Jurkat, Clone E6-1 (cell line): ENCODE data around the gene ZRANB1.
"Not testable (repeated sequence)": the region's sequence is repeated elsewhere in the genome, so short reads cannot be mapped to it uniquely, and the experiment has no call there.

Experiments
- DNase-seq: peaks from one replicate; pipeline ENCODE4 v3.0.0-alpha.2; 2011; ENCODE audit warnings: low read depth, low spot score
- H3K4me3 ChIP-seq: 2 replicates; pipeline ENCODE4 v1.5.1; 2011; ENCODE audit warnings: mild to moderate bottlenecking, low read length, control low read depth, moderate library complexity

The ZRANB1 gene

GRCh38 chr10:124957404-124957947 lies 15.6 kb downstream of the ZRANB1 start:
- no peak for DNase-seq
- H3K4me3 ChIP-seq, result no peak overlapping the region

GRCh38 chr10:124959564-124959963 lies 17.6 kb downstream of the ZRANB1 start:
- H3K4me3 ChIP-seq, result no peak overlapping the region
- no peak for DNase-seq

DNA sequence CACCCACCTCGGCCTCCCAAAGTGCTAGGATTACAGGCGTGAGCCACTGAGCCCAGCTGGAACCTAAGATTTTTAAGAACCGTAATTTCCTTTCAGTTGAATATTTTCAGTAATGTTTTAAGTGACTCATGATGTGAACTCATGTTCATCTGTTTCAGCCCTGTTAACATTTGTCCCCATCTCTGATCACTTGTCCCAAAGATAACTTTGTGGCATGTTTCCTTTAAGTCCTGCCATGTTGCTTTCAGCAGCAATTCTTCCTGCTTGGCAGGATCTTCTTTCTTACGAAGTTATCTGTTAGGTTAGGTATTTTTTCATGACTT lies 19.3 kb downstream of the ZRANB1 start:
- H3K4me3 ChIP-seq, result no peak overlapping the region
- DNase-seq, result no peak

DNA sequence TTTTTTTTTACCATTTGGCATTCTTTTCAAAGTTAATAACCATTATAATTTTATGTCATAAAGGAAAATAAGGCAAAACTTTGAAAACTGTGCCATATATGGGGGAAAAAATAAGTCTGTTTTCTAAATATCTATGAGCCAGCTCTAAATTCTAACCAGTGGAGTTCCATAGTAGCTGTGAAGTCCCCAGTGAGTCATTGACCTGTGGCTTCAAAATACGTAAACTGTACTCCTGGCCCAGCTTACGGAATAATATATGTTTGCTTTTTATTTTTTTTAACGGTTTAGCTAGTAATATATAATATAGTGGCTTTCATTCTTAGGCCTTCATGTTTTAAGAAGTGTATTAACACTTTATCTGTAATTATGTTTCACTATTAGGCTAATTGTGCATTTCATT lies 20.5 kb downstream of the ZRANB1 start:
- no peak for DNase-seq
- no peak overlapping the region for H3K4me3 ChIP-seq

DNA sequence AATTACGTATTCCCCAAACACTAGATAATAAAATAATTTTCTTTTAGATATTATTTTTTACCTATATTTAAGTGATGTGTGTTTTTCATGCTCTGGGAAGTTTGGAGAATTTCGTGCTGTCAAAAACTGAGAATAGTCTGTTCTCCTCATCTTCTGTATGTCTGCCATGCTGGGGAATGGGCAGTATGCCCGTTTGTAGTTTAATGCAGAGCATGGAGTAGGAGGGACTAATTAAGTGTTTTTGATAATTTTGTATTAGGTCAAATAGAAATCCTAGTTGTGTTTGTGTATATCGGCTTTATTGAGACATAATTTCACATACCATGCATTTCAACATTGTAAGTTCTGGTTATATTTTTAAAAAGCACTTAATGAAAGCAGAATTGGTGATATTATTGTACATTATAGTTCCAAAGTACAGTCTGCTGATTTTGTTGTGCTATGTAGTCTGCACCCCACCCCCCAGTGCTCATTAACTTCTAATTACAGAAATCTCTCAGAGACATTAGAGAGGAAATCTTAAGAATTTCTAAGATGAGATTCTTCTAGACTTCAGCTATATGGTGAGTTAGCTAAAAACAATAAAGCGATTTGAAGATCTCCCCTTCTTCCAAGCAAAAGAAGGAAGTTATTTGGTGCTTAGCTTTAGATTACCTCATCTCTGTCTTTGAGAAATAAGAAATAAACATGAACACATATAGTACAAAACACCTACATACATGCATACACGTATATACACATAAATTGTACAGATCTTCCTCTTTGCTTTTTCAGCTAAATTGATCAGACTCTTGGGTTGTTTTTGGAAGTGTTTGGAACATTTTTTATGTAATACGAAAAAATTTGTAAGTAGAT lies 22.2 kb downstream of the ZRANB1 start:
- H3K4me3 ChIP-seq, result no peak overlapping the region
- no peak for DNase-seq

DNA sequence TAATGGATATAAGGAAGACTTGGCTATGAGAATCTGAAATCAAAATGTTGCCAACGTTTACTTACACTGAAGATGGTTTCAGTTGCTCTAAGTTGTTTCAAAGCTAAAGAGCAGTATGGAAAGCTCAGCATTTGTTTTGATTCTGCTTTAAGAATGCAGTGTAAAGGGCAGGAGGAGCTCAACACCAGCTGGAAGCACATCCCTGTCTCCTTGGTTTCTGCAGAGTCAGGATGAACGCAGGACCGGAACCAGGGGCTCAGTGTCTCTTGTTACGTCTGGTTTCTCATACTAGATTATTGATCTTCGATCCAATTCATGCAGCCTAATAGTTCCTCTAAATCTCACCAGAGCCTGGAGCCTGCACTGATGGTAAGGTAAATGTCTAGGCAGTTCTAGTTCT lies 24.1 kb downstream of the ZRANB1 start:
- no peak overlapping the region for H3K4me3 ChIP-seq
- DNase-seq, result no peak

GRCh38 chr10:124967255-124967654 lies 25.3 kb downstream of the ZRANB1 start:
- DNase-seq, result no peak

GRCh38 chr10:124971276-124971675 lies 29.4 kb downstream of the ZRANB1 start:
- DNase-seq, result peak; percentile 25
- no peak overlapping the region for H3K4me3 ChIP-seq

More at GRCh38 chr10:124967255-124967654, 25.3 kb downstream of the ZRANB1 start:
- H3K4me3 ChIP-seq, result no peak overlapping the region

GRCh38 chr10:124972637-124973036 lies 30.7 kb downstream of the ZRANB1 start:
- DNase-seq, result no peak
- no peak overlapping the region for H3K4me3 ChIP-seq

- no peak for DNase-seq
- H3K4me3 ChIP-seq, result no peak overlapping the region
Observed at GRCh38 chr10:124974131-124974530, 32.2 kb downstream of the ZRANB1 start.

- no peak for DNase-seq
- no peak overlapping the region for H3K4me3 ChIP-seq
Observed at GRCh38 chr10:124975977-124976514, 34.1 kb downstream of the ZRANB1 start.

DNA sequence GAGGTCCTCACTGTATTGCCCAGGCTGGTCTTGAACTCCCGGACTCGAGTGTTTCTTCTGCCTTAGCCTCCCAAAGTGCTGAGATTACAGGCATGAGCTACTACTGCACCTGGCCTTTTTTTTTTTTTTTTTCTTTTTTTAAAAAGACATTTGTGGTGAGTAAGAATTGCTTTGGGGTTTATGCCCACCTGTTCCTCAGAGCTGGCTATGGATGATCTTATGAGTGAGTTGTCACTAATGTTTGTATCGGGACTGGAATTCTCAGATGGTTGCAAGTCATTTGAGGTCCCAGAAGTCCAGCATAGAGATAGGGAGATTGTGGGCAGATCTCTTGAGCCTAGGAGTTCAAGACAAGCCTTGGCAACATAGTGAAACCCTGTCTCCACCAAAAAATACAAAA lies 35.2 kb downstream of the ZRANB1 start:
- DNase-seq, result no peak
- H3K4me3 ChIP-seq, result no peak overlapping the region

GRCh38 chr10:124977648-124978375 lies 35.9 kb downstream of the ZRANB1 start:
- no peak overlapping the region for H3K4me3 ChIP-seq
- DNase-seq, result no peak

DNA sequence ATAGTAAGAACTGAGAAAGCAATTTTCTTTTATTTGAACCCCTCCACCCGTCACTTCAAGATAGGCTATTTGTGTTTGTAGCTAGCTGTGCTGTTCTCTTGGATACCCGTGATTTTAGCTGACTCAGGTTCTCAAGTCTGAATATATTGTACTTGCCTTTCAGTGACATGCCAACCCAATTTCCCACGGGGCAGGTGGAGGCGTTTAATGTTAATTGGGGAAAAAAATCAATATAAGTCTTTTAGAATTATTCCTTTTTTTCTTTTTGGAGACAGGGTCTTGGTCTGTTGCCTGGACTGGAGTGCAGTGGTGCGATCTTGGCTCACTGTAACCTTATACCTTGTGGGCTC lies 36.4 kb downstream of the ZRANB1 start:
- H3K4me3 ChIP-seq, result no peak overlapping the region
- DNase-seq, result no peak

DNA sequence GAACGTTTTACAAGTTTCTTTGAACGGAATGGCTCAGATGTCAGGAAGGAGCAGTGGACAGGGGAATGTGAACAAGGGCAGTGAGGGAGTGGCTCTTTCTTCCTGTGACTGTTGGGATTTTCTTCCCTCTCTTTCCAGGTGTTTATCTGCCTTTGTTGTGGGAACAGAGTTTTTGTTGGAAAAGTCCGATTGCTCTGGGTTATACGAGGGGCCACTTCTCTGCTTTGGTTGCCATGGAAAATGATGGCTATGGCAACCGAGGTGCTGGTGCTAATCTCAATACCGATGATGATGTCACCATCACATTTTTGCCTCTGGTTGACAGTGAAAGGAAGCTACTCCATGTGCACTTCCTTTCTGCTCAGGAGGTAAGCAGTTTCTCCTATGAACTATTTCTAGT lies 41.4 kb downstream of the ZRANB1 start:
- H3K4me3 ChIP-seq, result no peak overlapping the region
- no peak for DNase-seq

DNA sequence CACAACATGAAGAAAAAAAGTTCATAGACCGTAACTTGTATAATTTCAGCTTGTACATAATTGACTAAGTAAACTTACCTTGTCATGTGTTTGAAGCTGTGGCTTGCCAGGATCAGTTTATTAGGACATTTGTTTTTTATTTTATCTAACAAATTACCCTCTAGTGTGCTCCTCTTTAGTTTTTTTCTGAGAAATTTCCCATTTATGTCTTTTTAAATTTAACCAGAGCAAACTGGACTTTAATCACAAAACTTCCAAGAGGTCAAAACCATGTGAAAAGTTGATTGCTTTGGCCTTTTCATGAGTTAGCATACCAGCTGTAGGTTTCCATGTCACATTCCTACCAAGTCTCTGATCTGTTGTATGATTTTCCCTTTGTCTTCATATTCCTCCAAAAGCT lies 42.5 kb downstream of the ZRANB1 start:
- DNase-seq, result no peak
- no peak overlapping the region for H3K4me3 ChIP-seq

DNA sequence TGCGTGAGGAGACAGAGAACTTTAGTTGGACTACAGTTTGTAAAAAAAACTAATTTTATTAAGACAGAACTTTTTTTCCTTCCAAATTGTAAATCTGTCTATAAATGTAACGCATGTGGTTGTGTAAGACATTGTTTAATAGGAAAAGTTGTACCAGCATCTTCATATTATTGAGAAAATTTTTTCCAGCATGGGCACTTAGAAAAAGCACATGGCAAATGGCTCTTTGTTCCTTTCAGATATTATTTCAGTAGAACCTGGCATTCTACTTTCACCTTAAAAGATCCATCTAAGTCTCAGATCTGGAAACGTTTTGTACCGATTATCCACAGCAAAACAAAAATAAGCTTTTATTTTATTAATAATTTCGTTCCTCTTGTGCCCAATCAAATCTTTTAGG lies 43.2 kb downstream of the ZRANB1 start:
- no peak for DNase-seq
- no peak overlapping the region for H3K4me3 ChIP-seq

GRCh38 chr10:124987788-124988187 lies 45.9 kb downstream of the ZRANB1 start:
- DNase-seq, result no peak
- no peak overlapping the region for H3K4me3 ChIP-seq

GRCh38 chr10:124988753-124989152 lies 46.8 kb downstream of the ZRANB1 start:
- not testable (repeated sequence) for DNase-seq, H3K4me3 ChIP-seq

- DNase-seq, result no peak
- no peak overlapping the region for H3K4me3 ChIP-seq
Observed at GRCh38 chr10:124989526-124989925, 47.6 kb downstream of the ZRANB1 start.
